Measurements from ENCODE around the gene PUSL1.

PUSL1 gene

GRCh38 chr1:1332031-1332755 lies 23.8 kb downstream of the PUSL1 start:
- TF ChIP-seq, protein P1, sequence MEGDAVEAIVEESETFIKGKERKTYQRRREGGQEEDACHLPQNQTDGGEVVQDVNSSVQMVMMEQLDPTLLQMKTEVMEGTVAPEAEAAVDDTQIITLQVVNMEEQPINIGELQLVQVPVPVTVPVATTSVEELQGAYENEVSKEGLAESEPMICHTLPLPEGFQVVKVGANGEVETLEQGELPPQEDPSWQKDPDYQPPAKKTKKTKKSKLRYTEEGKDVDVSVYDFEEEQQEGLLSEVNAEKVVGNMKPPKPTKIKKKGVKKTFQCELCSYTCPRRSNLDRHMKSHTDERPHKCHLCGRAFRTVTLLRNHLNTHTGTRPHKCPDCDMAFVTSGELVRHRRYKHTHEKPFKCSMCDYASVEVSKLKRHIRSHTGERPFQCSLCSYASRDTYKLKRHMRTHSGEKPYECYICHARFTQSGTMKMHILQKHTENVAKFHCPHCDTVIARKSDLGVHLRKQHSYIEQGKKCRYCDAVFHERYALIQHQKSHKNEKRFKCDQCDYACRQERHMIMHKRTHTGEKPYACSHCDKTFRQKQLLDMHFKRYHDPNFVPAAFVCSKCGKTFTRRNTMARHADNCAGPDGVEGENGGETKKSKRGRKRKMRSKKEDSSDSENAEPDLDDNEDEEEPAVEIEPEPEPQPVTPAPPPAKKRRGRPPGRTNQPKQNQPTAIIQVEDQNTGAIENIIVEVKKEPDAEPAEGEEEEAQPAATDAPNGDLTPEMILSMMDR (IDR thresholded peaks at IDR 0.05; ENCODE audit: borderline replicate concordance, control extremely low read depth, extremely low read depth, insufficient read depth, missing control alignments), result no peak
- in situ Hi-C loops (cut with MboI; ENCODE audit: low sequenced_read_pairs, unreplicated experiment), result no loop called here
- DNase-seq (ENCODE audit: low spot score), result no peak

- no peak for DNase-seq (ENCODE audit: low spot score)
- in situ Hi-C loops (cut with MboI; ENCODE audit: low sequenced_read_pairs, unreplicated experiment), result no loop called here
- TF ChIP-seq, protein P1 (IDR thresholded peaks at IDR 0.05; ENCODE audit: borderline replicate concordance, control extremely low read depth, extremely low read depth, insufficient read depth, missing control alignments), result no peak
Observed at GRCh38 chr1:1332774-1333480, 24.5 kb downstream of the PUSL1 start.

DNA sequence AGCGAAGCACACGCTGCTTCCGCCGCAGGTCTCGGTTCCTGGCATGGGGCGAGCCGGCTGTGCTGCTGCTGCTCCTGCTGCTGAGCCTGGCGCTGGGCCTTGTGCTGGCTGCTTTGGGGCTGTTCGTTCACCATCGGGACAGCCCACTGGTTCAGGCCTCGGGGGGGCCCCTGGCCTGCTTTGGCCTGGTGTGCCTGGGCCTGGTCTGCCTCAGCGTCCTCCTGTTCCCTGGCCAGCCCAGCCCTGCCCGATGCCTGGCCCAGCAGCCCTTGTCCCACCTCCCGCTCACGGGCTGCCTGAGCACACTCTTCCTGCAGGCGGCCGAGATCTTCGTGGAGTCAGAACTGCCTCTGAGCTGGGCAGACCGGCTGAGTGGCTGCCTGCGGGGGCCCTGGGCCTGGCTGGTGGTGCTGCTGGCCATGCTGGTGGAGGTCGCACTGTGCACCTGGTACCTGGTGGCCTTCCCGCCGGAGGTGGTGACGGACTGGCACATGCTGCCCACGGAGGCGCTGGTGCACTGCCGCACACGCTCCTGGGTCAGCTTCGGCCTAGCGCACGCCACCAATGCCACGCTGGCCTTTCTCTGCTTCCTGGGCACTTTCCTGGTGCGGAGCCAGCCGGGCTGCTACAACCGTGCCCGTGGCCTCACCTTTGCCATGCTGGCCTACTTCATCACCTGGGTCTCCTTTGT lies 25.3 kb downstream of the PUSL1 start:
- in situ Hi-C loops (cut with MboI; ENCODE audit: low sequenced_read_pairs, unreplicated experiment), result no loop called here
- no peak for DNase-seq (ENCODE audit: low spot score)
- TF ChIP-seq, protein P1 (IDR thresholded peaks at IDR 0.05; ENCODE audit: borderline replicate concordance, control extremely low read depth, extremely low read depth, insufficient read depth, missing control alignments), result no peak

DNA sequence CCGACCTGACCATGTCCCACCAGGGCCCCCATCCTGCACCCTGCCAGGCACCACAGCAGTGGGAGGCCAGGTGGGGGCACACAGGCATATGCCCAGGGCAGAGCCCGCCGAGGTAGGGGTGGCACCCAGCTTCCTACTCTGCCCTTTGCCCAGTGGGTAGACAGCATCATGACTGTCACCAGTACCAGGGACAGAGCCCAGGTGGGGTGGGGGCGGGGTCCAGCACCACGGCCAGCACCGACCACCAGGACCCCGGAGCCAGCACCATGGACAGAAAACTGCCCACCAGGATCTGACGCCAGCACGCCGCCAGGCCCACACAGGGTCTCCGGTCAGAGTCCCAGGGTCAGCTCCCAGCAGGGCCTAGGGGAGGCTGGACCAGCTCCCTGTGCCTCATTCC lies 26.4 kb downstream of the PUSL1 start:
- DNase-seq (ENCODE audit: low spot score), result no peak
- TF ChIP-seq, protein P1 (IDR thresholded peaks at IDR 0.05; ENCODE audit: borderline replicate concordance, control extremely low read depth, extremely low read depth, insufficient read depth, missing control alignments), result no peak
- in situ Hi-C loops (cut with MboI; ENCODE audit: low sequenced_read_pairs, unreplicated experiment), result no loop called here

- in situ Hi-C loops (cut with MboI; ENCODE audit: low sequenced_read_pairs, unreplicated experiment), result no loop called here
- TF ChIP-seq, protein P1 (IDR thresholded peaks at IDR 0.05; ENCODE audit: borderline replicate concordance, control extremely low read depth, extremely low read depth, insufficient read depth, missing control alignments), result no peak
- no peak for DNase-seq (ENCODE audit: low spot score)
Observed at GRCh38 chr1:1335283-1335682, 26.9 kb downstream of the PUSL1 start.

DNA sequence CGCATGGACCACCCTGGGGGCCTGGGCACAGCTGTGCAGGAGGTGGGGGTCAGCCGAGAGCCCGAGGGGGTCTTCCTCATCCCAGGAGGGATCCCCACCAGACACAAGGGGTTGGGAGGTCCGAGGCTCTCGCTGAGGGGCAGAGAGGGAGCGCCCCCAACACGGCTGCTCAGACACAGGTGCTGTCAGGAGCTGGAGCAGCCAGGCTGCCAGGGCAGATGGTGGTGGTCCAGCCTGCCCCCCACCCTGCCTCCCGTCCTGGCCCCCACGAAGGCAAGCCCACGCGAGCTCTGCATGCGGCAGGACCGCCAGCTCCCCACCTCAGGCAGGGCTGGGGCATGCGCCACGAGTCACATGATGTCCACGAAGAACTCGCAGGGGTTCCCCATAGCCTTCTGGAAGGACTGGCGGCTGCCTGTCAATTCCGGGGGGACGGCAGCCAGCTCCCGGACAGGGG lies 27.4 kb downstream of the PUSL1 start:
- TF ChIP-seq, protein P1 (IDR thresholded peaks at IDR 0.05; ENCODE audit: borderline replicate concordance, control extremely low read depth, extremely low read depth, insufficient read depth, missing control alignments), result no peak
- in situ Hi-C loops (cut with MboI; ENCODE audit: low sequenced_read_pairs, unreplicated experiment), result no loop called here

More for the DNA sequence above, 27.4 kb downstream of the PUSL1 start:
- no peak for DNase-seq (ENCODE audit: low spot score)
